PC-9 (cell line): ENCODE results near the gene C1orf141.

ENCODE experiments used
- EZH2 ChIP-seq: fragments of 200-600 bp; sonication (generic); IDR thresholded peaks from 2 replicates; pipeline ENCODE4 v1.8.0; 2017; ENCODE audit warnings: antibody characterized with exemption, low read depth
- TF ChIP-seq, protein P1 (sequence below): fragments of 200-600 bp; sonication (generic); conservative IDR thresholded peaks from 2 replicates; pipeline ENCODE4 v1.6.1; 2017; ENCODE audit warnings: mixed run types, antibody characterized with exemption, mild to moderate bottlenecking, moderate library complexity

DNA sequence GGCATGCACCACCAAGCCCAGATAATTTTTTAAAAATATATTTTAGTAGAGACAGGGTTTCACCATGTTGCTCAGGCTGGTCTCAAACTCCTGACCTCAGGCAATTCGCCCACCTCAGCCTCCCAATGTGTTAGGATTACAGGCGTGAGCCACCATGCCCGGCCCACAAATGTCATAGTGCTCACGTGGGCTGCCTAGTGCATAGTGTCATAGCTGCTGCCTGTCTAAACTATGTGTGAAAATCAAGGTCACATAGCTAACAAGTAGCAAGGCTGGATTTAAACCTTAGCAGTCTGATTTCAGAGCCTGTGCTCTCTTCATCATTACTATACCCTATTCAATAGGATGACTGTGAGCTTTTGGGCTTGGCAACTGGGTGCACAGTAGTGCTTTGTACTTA is 10.3 kb downstream of the C1orf141 start:
- no peak for TF ChIP-seq EZH2
- TF ChIP-seq, protein P1, sequence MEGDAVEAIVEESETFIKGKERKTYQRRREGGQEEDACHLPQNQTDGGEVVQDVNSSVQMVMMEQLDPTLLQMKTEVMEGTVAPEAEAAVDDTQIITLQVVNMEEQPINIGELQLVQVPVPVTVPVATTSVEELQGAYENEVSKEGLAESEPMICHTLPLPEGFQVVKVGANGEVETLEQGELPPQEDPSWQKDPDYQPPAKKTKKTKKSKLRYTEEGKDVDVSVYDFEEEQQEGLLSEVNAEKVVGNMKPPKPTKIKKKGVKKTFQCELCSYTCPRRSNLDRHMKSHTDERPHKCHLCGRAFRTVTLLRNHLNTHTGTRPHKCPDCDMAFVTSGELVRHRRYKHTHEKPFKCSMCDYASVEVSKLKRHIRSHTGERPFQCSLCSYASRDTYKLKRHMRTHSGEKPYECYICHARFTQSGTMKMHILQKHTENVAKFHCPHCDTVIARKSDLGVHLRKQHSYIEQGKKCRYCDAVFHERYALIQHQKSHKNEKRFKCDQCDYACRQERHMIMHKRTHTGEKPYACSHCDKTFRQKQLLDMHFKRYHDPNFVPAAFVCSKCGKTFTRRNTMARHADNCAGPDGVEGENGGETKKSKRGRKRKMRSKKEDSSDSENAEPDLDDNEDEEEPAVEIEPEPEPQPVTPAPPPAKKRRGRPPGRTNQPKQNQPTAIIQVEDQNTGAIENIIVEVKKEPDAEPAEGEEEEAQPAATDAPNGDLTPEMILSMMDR = no peak
